NCI-H2196 (cell line): ENCODE results near the gene TMEM158.
A peak's percentile ranks its signal among the peaks of the same experiment; 100 is the strongest.

Experiments used
- DNase-seq: peaks from one replicate; lab custom pipeline; 2025; ENCODE audit not compliant: unreplicated experiment; lab: John Stamatoyannopoulos, UW

TMEM158 gene

GRCh38 chr3:45205126-45205525, 21.0 kb downstream of the TMEM158 start:
- no peak for DNase-seq

- DNase-seq, result no peak
Observed at GRCh38 chr3:45204136-45204535, 22.0 kb downstream of the TMEM158 start.

DNA sequence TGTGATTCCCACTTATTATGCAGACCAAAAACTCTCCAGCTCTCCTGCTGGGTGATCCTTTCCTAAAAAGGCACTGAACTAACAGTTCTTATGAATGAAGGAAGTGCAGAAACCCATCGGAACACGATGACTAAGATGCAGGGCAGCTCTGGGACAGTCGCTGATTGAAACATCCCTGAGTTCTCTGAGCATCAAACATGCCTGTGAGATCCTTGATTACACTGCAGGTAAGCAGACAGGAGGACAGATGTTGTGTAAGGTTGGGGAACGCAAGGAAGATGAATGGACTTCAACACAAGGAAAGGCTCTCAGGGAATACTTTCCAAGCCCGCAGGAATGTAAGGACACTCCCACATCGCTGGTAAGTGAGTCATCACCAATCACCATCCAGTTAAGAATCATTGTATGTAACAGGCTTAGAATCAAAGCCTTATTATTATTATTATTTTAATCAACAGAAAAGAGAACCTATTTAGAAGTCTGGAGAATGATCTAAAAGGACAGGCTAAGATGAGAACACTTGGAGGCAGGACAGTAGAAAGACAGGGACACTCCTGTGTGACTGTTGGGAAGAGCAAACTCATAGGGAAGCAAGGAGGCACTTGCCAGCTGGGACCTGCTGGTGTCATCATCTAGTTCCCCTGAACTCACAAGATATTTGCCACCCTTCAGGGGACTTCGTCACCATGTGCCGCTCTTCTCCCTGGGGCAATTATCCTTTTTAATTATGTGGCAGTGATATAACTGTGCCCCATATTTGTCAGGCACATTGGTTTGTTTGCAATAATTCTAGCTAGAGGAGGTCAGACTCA, 26.0 kb downstream of the TMEM158 start:
- no peak for DNase-seq

- no peak for DNase-seq
Observed at GRCh38 chr3:45198264-45199260, 27.5 kb downstream of the TMEM158 start.

- DNase-seq, result no peak
Observed at GRCh38 chr3:45194791-45195190, 31.3 kb downstream of the TMEM158 start.

GRCh38 chr3:45191924-45192417, 34.1 kb downstream of the TMEM158 start:
- no peak for DNase-seq

GRCh38 chr3:45191424-45191823, 34.7 kb downstream of the TMEM158 start:
- DNase-seq, result no peak

- no peak for DNase-seq
Observed at GRCh38 chr3:45188719-45189659, 37.1 kb downstream of the TMEM158 start.

DNA sequence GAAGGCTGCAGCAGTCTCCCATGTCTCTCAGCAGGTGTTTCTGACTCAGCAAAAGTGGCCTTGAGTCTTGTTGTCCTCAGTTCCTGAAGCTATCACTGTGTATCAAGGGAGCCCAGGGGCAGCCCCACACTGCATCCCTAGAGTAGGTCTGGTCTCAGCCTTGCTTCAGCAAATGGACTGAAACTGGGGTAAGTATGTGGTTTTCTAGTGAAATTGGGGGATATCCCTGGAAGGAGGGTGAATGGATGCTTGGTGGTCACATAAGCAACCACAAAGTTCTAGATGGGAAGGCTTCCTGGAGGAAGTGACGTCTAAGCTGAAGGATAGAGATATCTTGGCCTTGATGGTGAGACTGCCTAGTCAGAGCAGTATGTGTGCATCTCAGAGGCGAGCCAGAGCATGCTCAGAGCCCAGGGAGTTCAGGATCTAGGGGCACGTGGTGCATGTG, 38.4 kb downstream of the TMEM158 start:
- no peak for DNase-seq

DNA sequence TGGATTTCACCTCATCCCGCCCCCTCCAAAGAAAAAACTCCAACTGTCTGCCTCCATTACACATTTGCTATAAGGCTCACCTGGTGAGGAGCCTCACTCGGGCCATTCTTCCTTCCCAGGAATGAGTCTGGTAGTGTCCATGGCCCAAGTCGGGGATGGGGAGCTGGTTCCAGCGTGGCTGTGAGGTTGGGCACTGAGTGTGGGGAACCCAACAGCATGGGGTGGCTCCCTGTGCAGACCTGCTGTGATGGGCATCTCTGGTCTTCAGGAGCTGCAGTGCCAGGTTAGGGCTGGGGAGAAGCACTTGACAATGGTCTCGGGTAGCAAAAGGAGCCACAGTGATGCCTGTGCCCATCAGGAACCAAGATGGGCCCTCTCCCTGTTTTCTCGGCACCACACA, 39.2 kb downstream of the TMEM158 start:
- no peak for DNase-seq

DNA sequence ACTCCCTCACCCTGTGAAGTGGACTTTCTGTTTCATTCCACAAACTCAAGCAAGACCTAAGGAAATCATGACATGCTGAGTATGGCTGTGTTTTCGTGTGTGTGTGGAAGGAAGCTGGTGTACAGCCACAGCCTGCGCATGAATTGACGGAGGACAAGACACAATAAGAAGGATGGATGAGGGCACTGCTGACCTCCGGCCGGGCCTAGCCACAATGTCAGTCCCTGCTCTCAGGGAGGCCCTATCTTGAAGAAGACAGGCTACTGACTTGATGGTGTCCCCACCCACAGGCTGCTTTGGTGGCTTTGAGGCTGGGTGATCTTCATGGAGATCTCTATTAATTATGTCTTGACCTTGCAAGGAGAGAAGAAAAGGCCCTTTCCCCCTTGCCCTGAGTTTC, 40.6 kb downstream of the TMEM158 start:
- no peak for DNase-seq

GRCh38 chr3:45185052-45185451, 41.0 kb downstream of the TMEM158 start:
- DNase-seq, result no peak

DNA sequence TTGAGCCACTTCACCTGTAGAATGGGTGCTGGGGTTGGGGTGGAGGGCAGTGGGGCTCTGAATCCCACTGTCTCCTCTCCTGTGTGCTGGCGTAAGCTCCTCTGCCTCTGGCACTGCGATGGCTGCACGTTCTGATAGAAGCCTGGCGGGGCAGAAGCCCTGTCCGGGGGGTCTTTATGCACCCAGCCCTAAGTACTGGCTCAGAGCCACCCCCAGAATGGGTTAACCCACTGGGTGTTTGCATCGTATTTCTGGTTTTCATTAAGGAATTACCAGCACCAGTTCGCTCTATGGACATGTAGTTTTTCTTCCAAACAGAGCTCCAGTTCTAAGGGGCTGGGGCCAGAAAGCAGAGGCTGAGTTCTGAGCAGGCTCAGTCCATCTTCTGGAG, 42.2 kb downstream of the TMEM158 start:
- no peak for DNase-seq

- peak; percentile 2 for DNase-seq
Observed at GRCh38 chr3:45182915-45183871, 42.9 kb downstream of the TMEM158 start.

- DNase-seq, result no peak
Observed at GRCh38 chr3:45181496-45181895, 44.6 kb downstream of the TMEM158 start.

DNA sequence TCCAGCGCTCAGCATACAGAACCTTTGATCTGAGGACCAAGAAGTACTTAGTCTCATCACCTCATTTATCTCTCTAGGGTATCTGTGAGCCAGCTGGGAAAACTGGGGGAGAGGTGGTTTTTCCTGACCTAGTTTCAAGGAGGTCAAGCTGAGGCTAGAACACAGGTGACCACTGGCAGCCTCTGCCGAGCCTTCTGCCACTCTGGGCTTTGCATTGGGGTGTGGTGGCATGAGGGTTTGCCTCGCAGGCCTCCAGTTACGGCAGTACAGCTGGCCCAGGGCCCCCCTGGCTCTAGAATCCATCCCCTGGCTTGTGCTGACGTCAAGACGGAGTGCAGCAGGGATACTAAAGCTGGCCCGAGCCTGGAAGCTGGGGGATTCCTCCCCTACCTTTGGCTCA, 45.2 kb downstream of the TMEM158 start:
- no peak for DNase-seq

DNA sequence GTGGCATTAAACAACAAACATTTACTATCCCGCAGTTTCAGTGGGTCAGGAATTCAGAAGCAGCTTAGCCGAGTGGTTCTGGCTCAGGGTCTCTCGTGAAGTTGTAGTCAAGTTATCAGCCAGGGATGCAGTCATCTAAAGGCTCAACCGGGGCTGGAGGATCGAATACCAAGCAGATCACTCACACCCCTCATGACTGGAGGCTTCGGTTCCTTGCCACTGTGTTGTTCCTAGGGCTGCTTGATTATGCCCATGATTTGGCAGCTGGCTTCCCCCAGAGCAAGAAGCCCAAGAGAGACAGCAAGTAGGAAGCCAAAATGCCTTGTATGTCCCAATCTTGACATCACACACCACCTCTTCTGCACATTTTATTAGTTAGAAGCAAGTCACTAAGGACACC, 46.0 kb downstream of the TMEM158 start:
- DNase-seq, result no peak

- DNase-seq, result no peak
Observed at GRCh38 chr3:45179163-45179562, 46.9 kb downstream of the TMEM158 start.
